HUES6 (cell line): ENCODE measurements around the gene KMT5C.

ENCODE experiments used
- H3K27ac ChIP-seq: 2 replicates; pipeline ENCODE4 v1.7.0; 2013; ENCODE audit warnings: low read depth, mild to moderate bottlenecking, low read length, inconsistent platforms
- H3K27me3 ChIP-seq: 2 replicates; pipeline ENCODE4 v1.6.1; 2013; ENCODE audit warnings: low read length; ENCODE audit not compliant: control insufficient read depth, insufficient read depth
- H3K36me3 ChIP-seq: 2 replicates; pipeline ENCODE4 v1.6.1; 2013; ENCODE audit warnings: low read length; ENCODE audit not compliant: control insufficient read depth, insufficient read depth
- H3K4me1 ChIP-seq: 2 replicates; pipeline ENCODE4 v1.6.1; 2013; ENCODE audit warnings: low read length; ENCODE audit not compliant: control insufficient read depth, insufficient read depth
- H3K4me3 ChIP-seq: 2 replicates; pipeline ENCODE4 v1.5.1; 2013; ENCODE audit warnings: low read depth, low read length
- H3K9ac ChIP-seq: one replicate; pipeline ENCODE4 v1.6.1; 2013; ENCODE audit warnings: mild to moderate bottlenecking, low read length
- H3K9me3 ChIP-seq: 2 replicates; pipeline ENCODE4 v1.6.1; 2013; ENCODE audit warnings: low read depth, low read length; ENCODE audit not compliant: control insufficient read depth, insufficient read depth

Gene KMT5C

GRCh38 chr19:55382522-55383054 is 42.9 kb downstream of the KMT5C start:
- H3K9ac ChIP-seq, result no peak overlapping the region
- peaks cover 18% of the 10 kb centered on the region for H3K36me3 ChIP-seq
- H3K9me3 ChIP-seq, result no peaks in the 10 kb centered on the region
- H3K4me3 ChIP-seq, result no peak overlapping the region
- peaks cover 22% of the 10 kb centered on the region for H3K4me1 ChIP-seq
- peaks cover 32% of the 10 kb centered on the region for H3K27me3 ChIP-seq
- H3K27ac ChIP-seq, result no peak overlapping the region

DNA sequence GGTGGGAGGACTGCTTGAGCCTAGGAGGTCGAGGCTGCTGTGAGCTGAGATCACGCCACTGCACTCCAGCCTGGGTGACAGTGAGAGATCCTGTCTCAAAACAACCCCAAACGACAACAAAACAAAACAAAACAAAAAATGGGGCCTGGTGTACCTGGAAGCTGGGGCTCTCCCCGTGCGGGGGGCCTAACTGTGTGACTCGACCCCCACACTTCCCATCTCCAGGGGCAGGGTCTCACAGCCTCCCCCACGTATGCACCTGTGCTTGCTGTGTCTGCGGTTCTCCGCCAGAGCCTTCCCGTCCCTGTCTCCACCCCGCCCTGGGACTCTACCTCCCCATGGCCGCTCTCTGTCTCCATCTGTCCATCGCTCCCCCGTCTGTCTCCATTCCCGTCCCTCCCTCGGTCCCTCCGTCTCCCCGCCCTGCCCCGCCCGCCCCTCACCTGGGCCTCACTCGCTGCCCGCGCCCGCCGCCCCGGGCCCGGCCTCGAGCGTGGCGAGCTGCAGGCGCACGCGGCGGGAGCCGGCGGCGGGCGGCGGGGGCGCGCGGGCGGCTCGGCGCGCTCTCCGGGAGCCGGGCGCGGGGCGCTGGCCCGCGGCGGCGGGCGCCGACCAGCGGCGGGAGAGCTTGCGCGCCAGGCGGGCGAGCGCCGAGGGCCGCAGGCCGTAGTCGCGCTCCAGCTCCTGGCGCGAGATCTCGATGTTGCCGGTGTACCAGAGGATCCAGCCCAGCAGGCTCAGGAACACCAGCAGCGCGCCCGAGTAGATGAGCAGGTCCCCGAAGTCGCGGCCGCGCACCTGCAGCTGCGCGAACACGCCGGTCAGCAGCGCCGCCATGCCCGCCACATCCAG is 43.8 kb downstream of the KMT5C start:
- Histone ChIP-seq H3K4me3 (peak overlapping the region; percentile 92), H3K9me3 (no peaks in the 10 kb centered on the region), H3K36me3 (peaks cover 27% of the 10 kb centered on the region), H3K4me1 (peaks cover 25% of the 10 kb centered on the region), H3K9ac (peak overlapping the region; percentile 70), H3K27ac (no peak overlapping the region), H3K27me3 (peaks cover 26% of the 10 kb centered on the region)

DNA sequence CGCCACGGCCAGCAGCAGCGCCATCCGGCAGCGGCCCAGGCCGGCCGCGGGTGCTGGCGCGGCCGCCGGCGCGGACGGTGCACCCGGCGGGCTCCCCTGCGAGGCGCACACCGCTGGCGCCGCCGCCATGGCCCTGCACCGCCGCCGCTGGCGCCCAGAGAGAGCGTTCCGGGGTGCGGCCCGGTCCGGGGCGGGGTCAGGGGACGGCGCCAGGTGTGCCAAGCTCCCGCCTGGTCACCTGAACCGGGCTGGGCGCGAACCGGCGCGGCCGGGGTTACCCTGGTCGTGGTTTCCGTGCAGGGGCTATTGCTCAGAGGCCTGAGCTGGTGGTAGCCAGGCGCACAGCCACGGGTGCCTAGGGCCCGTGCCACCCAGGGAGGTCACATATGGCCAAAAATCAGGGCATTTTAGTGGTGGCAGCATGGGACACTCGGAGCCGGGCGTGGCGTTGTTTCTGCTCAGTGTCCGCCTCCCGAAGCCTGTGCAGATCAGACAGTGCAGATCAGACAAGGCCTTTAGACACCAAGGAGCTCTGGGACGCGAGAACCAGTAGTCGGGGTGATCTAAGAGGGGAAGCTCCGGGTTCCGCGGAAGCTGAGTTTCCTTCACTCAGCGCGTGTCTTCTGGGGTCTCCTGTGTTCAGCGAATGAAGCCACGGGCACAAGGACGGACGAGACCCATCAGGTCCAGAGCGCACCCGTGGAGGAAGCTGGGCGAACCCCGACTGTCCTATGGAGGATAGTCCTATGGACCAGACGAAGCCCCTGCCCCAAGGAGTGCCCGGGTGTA is 44.6 kb downstream of the KMT5C start, which contains the start of gene TMEM238:
Gene TMEM238 (minus strand): TSS at position 162 of the 789 bp plus-strand sequence. CDS start 33 bp downstream, at position 129.
- Histone ChIP-seq H3K27me3 (peaks cover 18% of the 10 kb centered on the region), H3K4me3 (peak within 1 kb of the TSS; percentile 92), H3K9me3 (no peaks in the 10 kb centered on the region), H3K9ac (peak within 1 kb of the TSS; percentile 70), H3K27ac (no peak within 1 kb of the TSS), H3K36me3 (peaks cover 35% of the 10 kb centered on the region), H3K4me1 (peaks cover 33% of the 10 kb centered on the region)

GRCh38 chr19:55384920-55385723 is 45.4 kb downstream of the KMT5C start:
- Histone ChIP-seq H3K36me3 (peaks cover 43% of the 10 kb centered on the region), H3K9me3 (no peaks in the 10 kb centered on the region), H3K27me3 (peaks cover 15% of the 10 kb centered on the region), H3K4me1 (peaks cover 41% of the 10 kb centered on the region), H3K4me3 (peak overlapping the region; percentile 92), H3K27ac (peak overlapping the region; percentile 44), H3K9ac (peak overlapping the region; percentile 70)

DNA sequence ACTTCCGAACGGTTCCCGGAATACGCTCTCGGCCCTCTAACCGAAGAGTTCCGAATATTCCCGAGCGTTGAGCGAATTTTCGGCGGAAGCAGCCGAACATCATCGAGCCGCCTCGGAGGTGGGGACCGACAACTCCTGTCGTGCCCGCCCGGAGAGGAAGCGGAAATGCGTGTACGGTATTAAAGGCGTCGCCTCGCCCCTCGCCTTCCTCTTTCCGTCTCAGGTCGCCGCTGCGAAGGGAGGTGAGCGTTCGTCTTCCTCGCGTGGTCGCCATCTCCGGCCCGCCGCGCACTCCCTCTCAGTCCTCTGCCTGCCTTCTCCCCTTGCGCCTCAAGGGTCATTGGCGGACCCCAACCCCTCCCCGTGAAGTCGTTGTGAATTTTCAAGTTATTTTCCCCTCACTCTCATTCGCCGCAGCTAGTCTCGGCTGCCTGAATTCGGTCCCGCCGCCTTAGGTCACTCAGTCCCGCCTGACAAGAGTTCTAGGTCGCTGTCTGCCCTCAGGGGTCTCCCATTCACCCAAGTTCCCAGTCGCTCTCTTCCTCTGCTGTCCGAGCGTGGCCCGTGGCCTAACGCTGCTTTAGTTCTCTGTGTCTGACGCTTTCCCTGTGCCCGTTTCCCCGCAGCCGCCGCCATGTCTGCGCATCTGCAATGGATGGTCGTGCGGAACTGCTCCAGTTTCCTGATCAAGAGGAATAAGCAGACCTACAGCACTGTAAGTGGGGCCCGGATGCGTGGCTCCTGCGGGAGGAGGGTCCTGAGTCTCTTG is 46.2 kb downstream of the KMT5C start, which contains the start of gene RPL28:
Gene RPL28 (plus strand): TSS at position 209 of the 769 bp plus-strand sequence. CDS start 426 bp downstream, at position 635.
- Histone ChIP-seq H3K4me3 (peak within 1 kb of the TSS; percentile 92), H3K9me3 (no peaks in the 10 kb centered on the region), H3K27ac (peak within 1 kb of the TSS; percentile 44), H3K4me1 (peaks cover 48% of the 10 kb centered on the region), H3K9ac (peak within 1 kb of the TSS; percentile 96), H3K36me3 (peaks cover 45% of the 10 kb centered on the region), H3K27me3 (peaks cover 15% of the 10 kb centered on the region)

- H3K27ac ChIP-seq, result no peak overlapping the region
- peaks cover 45% of the 10 kb centered on the region for H3K36me3 ChIP-seq
- H3K4me1 ChIP-seq, result peaks cover 52% of the 10 kb centered on the region
Observed at GRCh38 chr19:55386493-55386971, 46.9 kb downstream of the KMT5C start.

GRCh38 chr19:55387736-55388497 is 48.2 kb downstream of the KMT5C start:
- peaks cover under 1% of the 10 kb centered on the region; the same call in 1 of the 2 replicates for H3K27me3 ChIP-seq
- peak overlapping the region; percentile 96 for H3K9ac ChIP-seq
- H3K4me1 ChIP-seq, result peaks cover 64% of the 10 kb centered on the region
- peaks cover 45% of the 10 kb centered on the region for H3K36me3 ChIP-seq
- H3K27ac ChIP-seq, result no peak overlapping the region
- peak overlapping the region; percentile 92 for H3K4me3 ChIP-seq
- no peaks in the 10 kb centered on the region for H3K9me3 ChIP-seq

More at GRCh38 chr19:55386493-55386971, 46.9 kb downstream of the KMT5C start:
- H3K27me3 ChIP-seq, result peaks cover 14% of the 10 kb centered on the region
- H3K9ac ChIP-seq, result peak overlapping the region; percentile 96
- H3K9me3 ChIP-seq, result no peaks in the 10 kb centered on the region
- peak overlapping the region; percentile 92 for H3K4me3 ChIP-seq

DNA sequence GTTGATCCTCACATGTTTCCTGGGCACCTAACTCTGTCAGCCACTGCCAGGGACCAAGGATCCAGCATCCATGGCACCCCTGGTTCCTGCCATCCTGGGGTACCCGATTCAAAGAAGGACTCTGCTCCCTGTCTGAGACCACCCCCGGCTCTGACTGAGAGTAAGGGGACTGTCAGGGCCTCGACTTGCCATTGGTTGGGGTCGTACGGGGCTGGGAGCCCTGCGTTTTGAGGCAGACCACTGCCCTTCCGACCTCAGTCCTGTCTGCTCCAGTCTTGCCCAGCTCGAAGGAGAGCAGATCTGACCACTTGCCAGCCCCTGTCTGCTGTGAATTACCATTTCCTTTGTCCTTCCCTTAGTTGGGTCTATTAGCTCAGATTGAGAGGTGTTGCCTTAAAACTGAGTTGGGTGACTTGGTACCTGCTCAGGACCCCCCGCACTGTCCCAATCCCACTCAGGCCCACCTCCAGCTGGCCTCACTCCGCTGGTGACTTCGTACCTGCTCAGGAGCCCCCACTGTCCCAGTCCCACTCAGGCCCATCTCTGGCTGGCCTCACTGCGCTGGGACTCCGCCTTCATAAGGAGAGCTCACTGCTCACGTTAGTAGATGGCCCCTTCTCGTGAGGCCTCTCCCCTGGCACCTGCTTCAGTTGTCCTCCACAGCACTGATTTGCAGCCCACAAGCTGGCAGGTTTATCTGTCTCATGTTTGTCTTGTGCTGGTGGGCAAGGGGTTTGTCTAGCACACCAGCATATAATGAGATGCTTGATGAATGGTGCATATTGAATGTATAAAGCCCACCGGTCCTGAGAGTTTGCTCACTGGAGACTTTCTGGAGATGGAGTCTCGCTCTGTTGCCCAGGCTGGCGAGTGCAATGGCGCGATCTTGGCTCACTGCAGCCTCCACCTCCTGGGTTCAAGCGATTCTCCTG is 50.0 kb downstream of the KMT5C start:
- H3K36me3 ChIP-seq, result peaks cover 45% of the 10 kb centered on the region
- no peaks in the 10 kb centered on the region for H3K27me3 ChIP-seq
- H3K4me3 ChIP-seq, result no peak overlapping the region
- peak overlapping the region; percentile 21 for H3K9ac ChIP-seq
- no peaks in the 10 kb centered on the region for H3K9me3 ChIP-seq
- no peak overlapping the region for H3K27ac ChIP-seq
- peaks cover 63% of the 10 kb centered on the region for H3K4me1 ChIP-seq
